DMS114 treated with DMSO at 0.1 percent for 48 hours (cell line): ENCODE data around the gene PILRA.
"Not testable (repeated sequence)": the region's sequence is repeated elsewhere in the genome, so short reads cannot be mapped to it uniquely, and the experiment has no call there.

Experiments used
- DNase-seq: peaks from one replicate; lab custom pipeline; 2025; ENCODE audit not compliant: unreplicated experiment; lab: John Stamatoyannopoulos, UW

The PILRA gene

GRCh38 chr7:100376066-100376465 lies 2.8 kb downstream of the PILRA start:
- no peak for DNase-seq

DNA sequence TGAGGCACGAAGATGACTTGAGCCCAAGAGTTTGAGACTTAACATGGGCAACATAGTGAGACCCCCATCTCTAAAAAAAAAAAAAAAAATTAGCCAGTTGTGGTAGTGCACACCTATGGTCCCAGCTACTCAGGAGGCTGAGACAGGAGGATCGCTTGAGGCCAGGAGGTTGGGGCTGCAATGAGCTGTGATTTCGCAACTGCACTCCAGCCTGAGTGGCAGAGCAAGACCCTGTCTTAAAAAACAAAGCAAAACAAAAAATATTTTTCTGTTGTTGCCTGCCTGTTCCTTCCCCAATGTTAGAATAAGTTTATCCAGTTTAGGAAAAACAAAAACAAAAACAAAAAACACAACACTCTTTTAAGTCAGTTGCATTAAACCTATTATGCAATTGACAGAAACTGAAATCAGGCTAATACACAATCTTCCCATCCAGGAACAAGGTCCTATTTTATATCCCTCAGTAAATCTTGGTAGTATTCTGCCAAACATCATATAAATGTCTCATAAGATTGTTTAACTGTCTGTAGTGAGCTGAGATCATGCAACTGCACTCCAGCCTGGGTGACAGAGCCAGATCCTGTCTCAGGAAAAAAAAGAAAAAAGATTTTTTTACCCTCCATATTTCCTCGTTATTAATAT lies 4.9 kb downstream of the PILRA start:
- DNase-seq: no peak

- no peak for DNase-seq
Observed at GRCh38 chr7:100380196-100380595, 6.9 kb downstream of the PILRA start.

DNA sequence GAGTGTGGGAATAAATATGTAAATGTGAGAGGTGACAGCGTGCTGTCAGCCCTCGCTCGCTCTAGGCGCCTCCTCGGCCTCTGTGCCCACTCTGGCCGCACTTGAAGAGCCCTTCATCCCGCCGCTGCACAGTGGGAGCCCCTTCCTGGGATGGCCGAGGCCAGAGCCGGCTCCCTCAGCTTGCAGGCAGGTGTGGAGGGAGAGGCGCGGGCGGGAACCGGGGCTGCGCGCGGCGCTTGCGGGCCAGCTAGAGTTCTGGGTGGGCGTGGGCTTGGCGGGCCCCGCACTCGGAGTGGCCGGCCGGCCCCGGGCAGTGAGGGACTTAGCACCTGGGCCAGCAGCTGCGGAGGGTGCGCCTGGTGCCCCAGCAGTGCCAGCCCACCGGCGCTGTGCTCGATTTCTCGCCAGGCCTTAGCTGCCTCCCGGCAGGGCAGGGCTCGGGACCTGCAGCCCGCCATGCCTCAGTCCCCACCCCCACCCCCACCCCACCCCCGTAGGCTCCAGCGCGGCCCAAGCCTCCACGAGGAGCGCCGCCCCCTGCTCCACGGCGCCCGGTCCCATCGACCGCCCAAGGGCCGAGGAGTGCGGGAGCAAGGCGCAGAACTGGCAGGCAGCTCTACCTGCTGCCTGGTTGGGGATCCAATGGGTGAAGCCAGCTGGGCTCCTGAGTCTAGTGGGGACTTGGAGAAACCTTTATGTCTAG lies 8.4 kb downstream of the PILRA start:
- DNase-seq: not testable (repeated sequence)

DNA sequence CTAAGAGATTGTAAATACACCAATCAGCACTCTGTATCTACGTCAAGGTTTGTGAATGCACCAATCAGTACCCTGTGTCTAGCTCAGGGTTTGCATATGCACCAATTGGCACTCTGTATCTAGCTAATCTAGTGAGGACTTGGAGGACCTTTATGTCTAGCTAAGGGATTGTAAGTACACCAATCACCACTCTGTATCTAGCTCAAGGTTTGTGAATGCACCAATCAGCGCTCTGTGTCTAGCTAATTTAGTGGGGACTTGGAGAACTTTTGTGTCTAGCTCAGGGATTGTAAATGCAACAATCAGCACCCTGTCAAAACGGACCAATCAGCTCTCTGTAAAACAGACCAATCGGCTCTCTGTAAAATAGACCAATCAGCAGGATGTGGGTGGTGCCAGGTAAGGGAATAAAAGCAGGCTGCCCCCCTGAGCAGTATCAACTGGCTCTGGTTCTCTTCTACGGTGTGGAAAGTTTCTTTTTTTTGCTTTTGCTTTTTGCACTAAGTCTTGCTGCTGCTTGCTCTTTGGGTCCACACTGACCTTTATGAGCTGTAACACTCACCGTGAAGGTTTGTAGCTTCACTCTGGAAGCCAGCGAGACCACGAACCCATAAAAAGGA lies 9.1 kb downstream of the PILRA start:
- DNase-seq: not testable (repeated sequence)

GRCh38 chr7:100384628-100385294 lies 11.5 kb downstream of the PILRA start:
- no peak for DNase-seq

GRCh38 chr7:100386940-100387339 lies 13.7 kb downstream of the PILRA start:
- DNase-seq: no peak

- DNase-seq: no peak
Observed at GRCh38 chr7:100387695-100388094, 14.4 kb downstream of the PILRA start.

DNA sequence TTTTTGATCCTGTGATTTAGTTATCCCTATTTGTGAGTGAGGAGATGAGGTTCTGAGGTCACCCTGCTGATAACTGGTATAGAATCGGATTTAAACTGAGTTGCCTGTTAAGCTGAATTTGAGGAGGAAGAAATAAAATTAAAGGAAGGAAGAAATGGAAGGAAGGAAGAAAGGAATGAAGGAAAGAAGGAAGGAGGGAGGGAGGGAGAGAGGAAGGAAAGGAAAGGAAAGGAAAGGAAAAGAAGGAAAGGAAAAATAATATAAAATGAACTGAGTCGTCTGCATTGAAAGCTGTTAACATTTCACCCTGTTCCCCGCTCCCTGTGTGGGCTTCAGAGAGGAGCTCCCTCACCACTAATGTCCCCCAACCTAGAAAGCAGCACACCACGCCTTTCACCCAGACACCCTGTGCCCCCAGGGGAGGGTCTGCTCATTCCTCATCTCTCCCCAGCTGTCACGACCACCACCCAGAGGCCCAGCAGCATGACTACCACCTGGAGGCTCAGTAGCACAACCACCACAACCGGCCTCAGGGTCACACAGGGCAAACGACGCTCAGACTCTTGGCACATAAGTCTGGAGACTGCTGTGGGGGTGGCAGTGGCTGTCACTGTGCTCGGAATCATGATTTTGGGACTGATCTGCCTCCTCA lies 16.3 kb downstream of the PILRA start:
- no peak for DNase-seq

DNA sequence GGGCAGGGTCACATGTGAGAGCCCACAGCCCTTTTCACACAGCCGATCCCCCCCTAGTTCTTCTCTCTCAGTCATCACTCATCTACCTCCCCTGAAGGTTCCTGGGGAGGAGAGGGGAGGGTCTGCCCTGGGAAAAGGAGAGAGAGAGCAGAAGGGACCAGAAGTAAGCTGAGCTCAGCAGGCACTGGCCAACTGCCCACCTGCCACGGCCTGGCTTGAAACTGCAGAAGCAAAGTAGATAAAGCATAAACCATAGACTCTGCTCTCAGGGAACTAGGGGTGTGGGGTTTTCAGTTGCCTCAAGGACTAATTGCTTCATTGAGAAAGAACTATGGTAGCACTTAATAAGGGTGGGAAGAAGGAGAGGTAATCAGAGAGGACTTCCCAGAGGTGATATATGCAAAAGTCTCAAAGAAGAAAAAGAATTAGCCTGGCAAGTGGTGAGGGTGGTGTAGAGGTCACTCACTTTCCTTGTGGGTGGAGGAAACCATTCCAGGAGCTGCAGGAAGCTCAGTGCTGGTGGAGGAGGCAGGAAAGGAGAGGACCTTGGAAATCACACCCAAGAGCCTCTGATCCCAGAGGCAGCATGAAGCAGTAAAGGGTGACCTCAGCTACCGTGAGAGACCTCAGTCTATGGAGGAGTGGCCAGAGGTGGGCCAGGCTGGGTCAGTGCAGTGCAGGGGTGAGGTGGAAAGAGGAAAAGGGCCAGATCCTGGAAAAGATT lies 17.2 kb downstream of the PILRA start:
- no peak for DNase-seq

DNA sequence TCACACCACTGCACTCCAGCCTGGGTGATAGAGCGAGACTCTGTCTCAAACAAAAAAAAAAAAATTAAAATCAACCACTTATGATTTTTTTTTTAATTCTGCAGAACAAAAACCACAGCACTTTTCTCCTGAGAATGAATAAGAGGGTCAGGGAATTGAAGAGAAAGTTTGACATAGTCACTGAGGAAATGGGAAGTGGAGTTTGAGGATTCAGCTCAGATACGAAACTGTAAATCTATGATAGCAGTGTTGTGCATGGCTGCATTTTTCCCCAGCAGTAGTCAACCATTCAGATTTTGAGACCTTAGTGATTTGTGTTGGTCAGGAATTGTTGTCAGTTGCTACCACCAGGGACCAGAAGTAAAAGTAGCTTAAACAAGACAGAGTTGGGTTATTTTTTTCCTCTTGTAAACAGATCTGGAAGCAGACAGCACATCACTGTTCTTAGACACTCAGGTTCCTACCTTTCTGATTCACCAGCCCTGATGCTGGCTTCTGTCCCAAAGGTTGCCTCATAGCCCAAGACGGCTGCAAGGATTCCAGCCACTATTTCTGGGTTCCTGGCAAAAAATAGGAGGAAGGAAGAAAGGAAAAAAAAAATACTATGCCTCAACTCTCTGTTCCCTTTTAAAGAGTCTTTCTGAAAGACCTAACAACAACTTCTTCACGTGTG lies 20.1 kb downstream of the PILRA start:
- no peak for DNase-seq

- no peak for DNase-seq
Observed at GRCh38 chr7:100394077-100394476, 20.8 kb downstream of the PILRA start.

- DNase-seq: no peak
Observed at GRCh38 chr7:100396421-100396982, 23.2 kb downstream of the PILRA start.

- no peak for DNase-seq
Observed at GRCh38 chr7:100397315-100398081, 24.2 kb downstream of the PILRA start.

GRCh38 chr7:100398239-100398638 lies 25.0 kb downstream of the PILRA start:
- no peak for DNase-seq

DNA sequence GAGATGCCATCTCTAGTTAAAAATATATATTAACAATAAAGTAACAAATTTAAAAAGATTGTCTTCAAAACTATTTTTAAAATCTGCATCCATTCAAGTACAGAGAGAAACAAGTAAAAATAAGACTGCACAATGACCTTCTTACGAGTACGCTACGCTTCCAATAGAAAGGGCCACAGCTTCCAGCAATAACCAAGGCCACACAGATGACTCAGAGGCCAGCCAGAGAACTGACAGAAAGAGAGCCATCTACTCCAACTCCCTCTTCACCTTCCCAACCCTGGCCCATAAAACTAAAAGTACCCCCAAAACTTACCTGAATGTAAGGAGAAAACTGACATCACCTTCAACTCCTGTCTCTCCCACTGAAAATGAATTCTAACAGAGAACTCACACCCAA lies 26.8 kb downstream of the PILRA start:
- no peak for DNase-seq

DNA sequence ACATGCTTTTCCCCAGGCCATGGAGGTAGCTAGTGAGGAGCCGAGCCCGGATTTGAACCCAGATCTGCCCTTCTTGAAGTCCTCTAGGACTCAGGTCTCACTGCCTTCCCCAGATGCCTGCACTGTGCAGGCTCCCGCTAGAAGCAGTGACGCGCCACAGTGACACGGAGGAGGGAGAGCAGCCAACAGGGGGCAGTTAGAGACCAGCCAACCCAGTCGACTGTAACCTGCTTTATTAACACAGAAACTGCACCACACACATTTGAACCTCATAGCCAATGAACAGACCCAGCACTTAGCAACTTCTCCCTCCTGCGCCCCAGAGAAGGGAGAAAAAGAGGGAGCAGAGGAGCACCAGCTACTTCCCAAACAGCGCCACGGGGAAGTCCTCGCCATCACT lies 27.4 kb downstream of the PILRA start:
- no peak for DNase-seq

DNA sequence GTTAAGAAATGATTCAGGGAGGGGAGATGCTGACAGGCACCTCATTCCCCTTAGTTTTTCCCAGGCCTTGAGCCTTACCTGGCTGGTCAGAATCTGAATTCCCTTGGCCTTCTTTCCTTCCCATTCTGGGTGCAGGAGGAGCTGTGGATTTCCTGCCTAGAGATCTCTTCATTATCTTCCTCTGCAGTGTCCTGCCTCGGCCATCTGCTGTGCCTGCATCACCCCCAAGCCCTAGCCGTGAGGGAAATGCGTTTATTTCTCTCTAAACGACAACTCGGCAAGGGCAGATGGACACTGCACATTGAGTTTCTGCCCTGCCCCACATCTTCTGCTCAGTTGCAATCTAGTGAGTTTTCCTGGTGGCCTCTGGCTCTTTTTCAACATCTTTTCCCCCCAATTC lies 28.5 kb downstream of the PILRA start:
- DNase-seq: no peak

DNA sequence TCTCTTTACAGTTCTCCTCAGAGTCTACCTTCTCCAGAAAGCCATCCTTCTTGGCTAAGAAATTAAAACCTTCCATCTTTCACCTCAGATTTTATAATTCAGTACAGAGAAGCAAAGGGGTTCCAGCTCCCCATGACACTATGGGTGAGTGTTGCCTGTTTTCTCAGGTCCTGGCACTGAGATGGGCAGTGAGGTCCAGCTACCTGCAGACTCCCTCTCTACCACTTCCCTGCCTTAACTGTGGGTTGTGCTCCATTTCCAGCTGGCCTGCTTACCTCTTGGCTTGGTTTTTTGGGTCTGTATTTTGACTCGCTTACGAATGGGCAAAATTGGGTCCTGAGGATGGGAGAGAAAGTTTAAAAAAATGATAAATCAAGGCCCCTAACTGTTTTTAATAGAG lies 29.0 kb downstream of the PILRA start:
- no peak for DNase-seq
